Mesothelial cell of epicardium (in vitro differentiated cells): ENCODE results near the gene NLRP1. TPM values are rescaled to one million over a fixed set of nuclear protein-coding genes. Genes with fewer than 3 reads are reported as not detected.

Experiments used
- DNase-seq, 2 experiments: peaks; one replicate each; pipeline ENCODE4 v3.0.0; 2021; ENCODE audit warnings: low spot score in 2 of 2; ENCODE audit not compliant: unreplicated experiment in 2 of 2
- H3K27ac Mint-ChIP-seq: 2 replicates; pipeline ENCODE4 v1.8.0; 2021; ENCODE audit warnings: mixed read lengths
- H3K27me3 Mint-ChIP-seq: 2 replicates; pipeline ENCODE4 v1.8.0; 2021; ENCODE audit warnings: low read depth, mixed read lengths
- H3K36me3 Mint-ChIP-seq: 2 replicates; pipeline ENCODE4 v1.8.0; 2021; ENCODE audit warnings: mixed read lengths
- H3K4me1 Mint-ChIP-seq: 2 replicates; pipeline ENCODE4 v1.8.0; 2021; ENCODE audit warnings: mixed read lengths
- H3K4me3 Mint-ChIP-seq: 2 replicates; pipeline ENCODE4 v1.8.0; 2021; ENCODE audit warnings: mild to moderate bottlenecking, moderate library complexity, mixed read lengths
- H3K9me3 Mint-ChIP-seq: 2 replicates; pipeline ENCODE4 v1.8.0; 2021; ENCODE audit warnings: mixed read lengths
- CTCF ChIP-seq: fragments of 200-600 bp; sonication (generic); IDR thresholded peaks from one replicate; pipeline ENCODE4 v1.5.0; 2021; ENCODE audit warnings: antibody characterized with exemption; ENCODE audit not compliant: unreplicated experiment
- total RNA-seq: library from RNA; stranded (reverse); gene quantifications from 3 replicates; pipeline ENCODE4 v1.2.1, GENCODE V29; 2021

NLRP1 gene
- total RNA-seq, 1 donor from 2014 or later: 37.1 TPM

GRCh38 chr17:5610956-5611355, 26.6 kb upstream of the NLRP1 start:
- H3K4me1 Mint-ChIP-seq: no peaks in the 10 kb centered on the region
- H3K36me3 Mint-ChIP-seq: no peaks in the 10 kb centered on the region
- DNase-seq: no peak
- H3K27me3 Mint-ChIP-seq: peaks cover 49% of the 10 kb centered on the region
- no peaks in the 10 kb centered on the region for H3K9me3 Mint-ChIP-seq
- no peak for TF ChIP-seq CTCF
- H3K27ac Mint-ChIP-seq: no peak overlapping the region
- no peak overlapping the region for H3K4me3 Mint-ChIP-seq

DNA sequence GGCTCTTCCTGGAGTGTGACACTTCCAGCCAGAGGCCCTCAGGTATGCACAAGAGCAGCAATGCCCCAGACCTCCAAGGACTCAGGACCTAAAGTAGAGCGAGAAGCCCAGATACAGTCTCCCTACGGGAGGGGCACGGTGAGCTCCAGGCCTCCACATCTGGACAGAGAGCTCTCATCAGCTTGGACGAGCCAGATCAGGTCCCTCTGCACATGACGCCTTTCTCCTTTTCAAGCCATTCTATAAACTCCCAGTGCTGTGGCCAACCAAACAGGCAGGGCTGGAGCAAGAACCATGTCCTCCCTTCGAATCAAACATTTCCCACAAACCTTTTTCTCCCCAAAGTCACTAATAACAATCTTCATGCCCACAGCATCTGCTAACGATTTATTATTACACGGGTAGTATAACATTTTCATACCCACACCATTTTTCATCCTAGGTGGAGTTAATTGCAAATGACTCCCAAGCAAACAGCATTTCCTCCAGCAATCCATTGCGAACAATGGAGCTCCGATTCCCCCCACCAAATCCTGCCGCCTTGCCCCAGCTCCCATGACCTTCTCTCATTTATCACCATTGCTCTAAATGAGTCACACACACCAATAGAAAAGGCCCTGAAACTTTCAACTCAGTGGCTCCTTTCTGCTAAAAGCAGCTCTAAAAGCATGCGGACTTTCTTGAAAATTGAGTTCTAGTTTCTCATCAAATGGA, 24.2 kb upstream of the NLRP1 start:
- no peaks in the 10 kb centered on the region for H3K9me3 Mint-ChIP-seq
- no peaks in the 10 kb centered on the region for H3K4me1 Mint-ChIP-seq
- no peak overlapping the region for H3K4me3 Mint-ChIP-seq
- H3K36me3 Mint-ChIP-seq: no peaks in the 10 kb centered on the region
- H3K27ac Mint-ChIP-seq: no peak overlapping the region
- peaks cover 41% of the 10 kb centered on the region for H3K27me3 Mint-ChIP-seq
- no peak for TF ChIP-seq CTCF
- no peak for DNase-seq

DNA sequence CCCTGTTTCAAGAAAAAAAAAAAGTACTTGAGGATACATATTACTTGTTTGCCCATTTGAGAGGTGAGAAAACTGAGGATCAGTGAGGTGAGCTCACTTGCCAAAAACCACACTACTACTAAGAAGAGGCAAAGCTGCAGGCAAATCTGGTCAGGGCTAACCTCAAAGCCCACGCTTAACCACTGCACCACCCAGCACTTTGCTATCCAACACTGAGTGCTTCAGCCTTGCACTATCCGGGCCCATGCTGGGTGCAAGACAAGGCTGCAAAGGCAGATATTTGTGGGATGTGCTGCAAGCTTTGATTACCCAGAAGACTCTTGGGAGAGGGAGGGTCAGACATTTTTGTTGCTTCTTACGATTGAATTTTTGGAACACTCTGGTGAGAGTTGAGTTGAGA, 23.6 kb upstream of the NLRP1 start:
- Mint-ChIP-seq H3K36me3 (no peaks in the 10 kb centered on the region), H3K4me3 (no peak overlapping the region), H3K27me3 (peaks cover 37% of the 10 kb centered on the region), H3K27ac (no peak overlapping the region), H3K9me3 (no peaks in the 10 kb centered on the region), H3K4me1 (no peaks in the 10 kb centered on the region)
- TF ChIP-seq CTCF: no peak
- DNase-seq: no peak

DNA sequence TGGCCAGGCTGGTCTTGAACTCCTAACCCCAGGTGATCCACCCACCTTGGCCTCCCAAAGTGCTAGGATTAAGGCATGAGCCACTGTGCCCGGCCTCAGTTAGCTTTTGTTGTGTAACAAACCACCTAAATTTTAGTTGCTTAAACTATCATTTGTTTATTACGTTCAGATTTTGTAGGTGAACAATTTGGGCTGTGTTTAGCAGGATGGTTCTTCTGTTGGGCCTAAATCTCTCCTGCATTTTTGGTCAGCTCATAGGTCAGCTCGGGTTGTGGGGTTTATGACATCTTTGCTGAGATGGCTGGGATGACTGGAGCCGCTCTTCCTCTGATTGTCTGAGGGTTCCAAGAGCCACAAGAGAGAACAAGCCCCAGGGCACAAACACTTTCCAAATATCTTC, 21.1 kb upstream of the NLRP1 start:
- Mint-ChIP-seq H3K36me3 (no peaks in the 10 kb centered on the region), H3K27me3 (peaks cover 53% of the 10 kb centered on the region), H3K4me1 (no peaks in the 10 kb centered on the region), H3K27ac (no peak overlapping the region), H3K9me3 (no peaks in the 10 kb centered on the region), H3K4me3 (no peak overlapping the region)
- TF ChIP-seq CTCF: no peak
- DNase-seq: no peak

GRCh38 chr17:5600041-5600440, 15.7 kb upstream of the NLRP1 start:
- Mint-ChIP-seq H3K9me3 (no peaks in the 10 kb centered on the region), H3K4me1 (no peaks in the 10 kb centered on the region), H3K27me3 (peaks cover 75% of the 10 kb centered on the region), H3K27ac (no peak overlapping the region), H3K36me3 (no peaks in the 10 kb centered on the region), H3K4me3 (no peak overlapping the region)
- TF ChIP-seq CTCF: no peak
- no peak for DNase-seq

GRCh38 chr17:5598457-5598856, 14.1 kb upstream of the NLRP1 start:
- no peak for DNase-seq
- H3K27me3 Mint-ChIP-seq: peaks cover 79% of the 10 kb centered on the region

More at GRCh38 chr17:5598457-5598856, 14.1 kb upstream of the NLRP1 start:
- Mint-ChIP-seq H3K4me1 (no peaks in the 10 kb centered on the region), H3K4me3 (no peak overlapping the region), H3K27ac (no peak overlapping the region), H3K36me3 (no peaks in the 10 kb centered on the region), H3K9me3 (no peaks in the 10 kb centered on the region)
- TF ChIP-seq CTCF: no peak
